Hindlimb muscle (tissue), 1 donor: ENCODE results near the gene PKD1. TPM values are rescaled to one million over a fixed set of nuclear protein-coding genes. Genes with fewer than 3 reads are reported as not detected.

ENCODE experiments used
- DNase-seq: peaks from one replicate; pipeline ENCODE4 v3.0.0-alpha.2; 2013
- polyA plus RNA-seq: library from polyadenylated mRNA; unstranded; fragments of 120-200 nt; gene quantifications from one replicate; pipeline ENCODE4 v1.2.1, GENCODE V29; 2013; ENCODE audit not compliant: insufficient read length

The PKD1 gene
- polyA plus RNA-seq, 1 donor: 181 TPM

DNA sequence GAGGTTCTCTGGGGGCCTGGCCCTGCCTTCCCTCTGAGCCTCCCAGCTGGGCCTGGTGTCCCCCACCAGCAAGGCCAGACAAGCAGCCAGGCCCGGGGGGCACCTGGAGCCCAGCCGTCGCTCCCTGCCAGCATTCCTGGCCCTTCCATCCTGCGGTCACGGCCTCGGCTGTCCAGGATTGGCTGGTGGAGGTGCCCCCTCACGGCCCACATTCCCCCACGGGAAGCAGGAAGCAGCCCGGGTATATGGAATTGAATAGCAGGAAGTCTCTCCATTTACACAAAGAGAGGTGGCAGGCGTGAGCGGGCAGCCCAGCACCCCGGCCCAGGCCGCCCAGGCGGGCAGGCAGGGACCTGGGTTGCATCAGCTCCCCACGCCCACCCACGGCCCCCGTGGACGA is 34.4 kb upstream of the PKD1 start:
- DNase-seq: no peak

DNA sequence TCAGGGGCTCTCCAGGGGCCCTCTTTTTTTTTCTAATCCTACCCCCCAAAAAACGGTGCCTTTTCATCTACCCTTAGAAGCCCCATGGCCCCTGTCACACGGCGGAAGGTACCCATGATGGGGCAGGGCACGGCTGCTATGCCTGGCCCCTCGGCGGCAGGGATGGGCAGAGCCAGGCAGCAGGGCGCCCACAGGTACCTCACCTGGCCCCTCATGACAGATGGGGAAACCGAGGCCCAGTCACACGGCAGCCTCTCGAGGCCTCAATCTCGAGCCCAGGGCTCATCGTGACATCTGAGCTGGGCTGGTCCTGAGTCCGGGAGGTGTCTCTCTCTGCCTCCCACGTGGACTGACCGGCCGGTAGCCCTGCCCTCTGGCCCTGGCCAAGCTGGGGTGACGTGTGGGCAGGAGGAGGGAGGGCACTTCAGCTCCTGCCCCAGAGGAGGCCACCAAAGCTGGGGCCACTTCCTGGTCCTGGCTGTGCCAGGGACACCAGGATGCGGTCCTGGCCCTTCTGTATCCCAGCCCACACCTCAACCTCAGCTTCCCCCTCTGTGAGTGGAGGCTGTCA is 31.5 kb upstream of the PKD1 start:
- no peak for DNase-seq

DNA sequence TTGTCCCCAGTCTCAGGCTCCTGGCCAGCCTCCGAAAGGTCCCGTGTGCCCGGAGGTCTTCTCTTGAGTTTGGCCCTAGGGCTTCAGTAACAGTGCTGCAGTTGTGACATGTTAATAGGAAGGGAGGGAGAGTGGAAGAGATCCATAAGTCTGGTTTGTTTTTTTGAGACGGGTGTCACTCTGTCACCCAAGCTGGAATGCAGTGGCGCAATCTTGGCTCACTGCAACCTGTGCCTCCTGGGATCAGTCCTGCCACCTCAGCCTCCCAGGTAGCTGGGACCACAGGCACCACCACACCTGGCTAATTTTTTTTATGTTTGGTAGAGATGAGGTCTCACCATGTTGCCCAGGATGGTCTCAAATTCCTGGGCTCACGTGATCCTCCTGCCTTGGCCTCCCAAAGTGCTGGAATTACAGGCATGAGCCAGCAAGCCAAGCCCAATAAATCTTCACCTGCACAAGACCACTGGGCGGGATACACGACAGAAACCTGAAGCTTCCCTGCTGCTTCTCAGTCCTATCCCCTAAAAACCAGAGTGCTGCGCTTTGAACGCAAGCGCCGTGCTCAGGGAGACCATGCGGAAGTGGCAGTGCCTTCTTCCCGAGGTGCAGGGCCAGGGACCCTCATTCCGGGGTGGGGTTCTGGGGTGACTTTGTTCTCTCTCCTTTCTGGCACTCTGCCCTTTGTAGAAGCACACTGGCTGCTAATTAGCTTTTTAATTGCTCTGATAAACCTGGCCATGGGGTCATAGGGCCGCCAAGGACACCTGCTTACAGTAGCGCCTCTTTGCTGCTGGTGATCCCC is 30.8 kb upstream of the PKD1 start:
- DNase-seq: no peak

DNA sequence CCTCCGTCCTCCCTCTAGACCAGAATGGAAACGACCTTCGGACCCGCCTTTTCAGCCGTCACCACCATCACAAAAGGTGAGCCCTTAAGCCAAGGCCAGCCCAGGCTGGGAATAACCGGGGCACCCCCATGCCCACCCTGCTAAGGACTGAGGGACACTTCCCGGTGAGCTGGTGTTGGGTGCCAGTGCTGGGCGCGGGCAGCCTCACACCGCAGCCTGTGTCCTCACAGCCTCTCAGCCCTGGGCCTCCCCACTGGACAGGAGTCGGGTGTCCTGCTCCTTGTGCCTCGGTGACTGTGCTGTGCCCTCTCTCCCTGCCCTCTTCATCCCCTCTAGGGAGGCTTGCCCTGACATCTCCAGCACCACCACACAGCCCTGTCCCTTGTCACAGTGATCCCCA is 30.2 kb upstream of the PKD1 start:
- no peak for DNase-seq

DNA sequence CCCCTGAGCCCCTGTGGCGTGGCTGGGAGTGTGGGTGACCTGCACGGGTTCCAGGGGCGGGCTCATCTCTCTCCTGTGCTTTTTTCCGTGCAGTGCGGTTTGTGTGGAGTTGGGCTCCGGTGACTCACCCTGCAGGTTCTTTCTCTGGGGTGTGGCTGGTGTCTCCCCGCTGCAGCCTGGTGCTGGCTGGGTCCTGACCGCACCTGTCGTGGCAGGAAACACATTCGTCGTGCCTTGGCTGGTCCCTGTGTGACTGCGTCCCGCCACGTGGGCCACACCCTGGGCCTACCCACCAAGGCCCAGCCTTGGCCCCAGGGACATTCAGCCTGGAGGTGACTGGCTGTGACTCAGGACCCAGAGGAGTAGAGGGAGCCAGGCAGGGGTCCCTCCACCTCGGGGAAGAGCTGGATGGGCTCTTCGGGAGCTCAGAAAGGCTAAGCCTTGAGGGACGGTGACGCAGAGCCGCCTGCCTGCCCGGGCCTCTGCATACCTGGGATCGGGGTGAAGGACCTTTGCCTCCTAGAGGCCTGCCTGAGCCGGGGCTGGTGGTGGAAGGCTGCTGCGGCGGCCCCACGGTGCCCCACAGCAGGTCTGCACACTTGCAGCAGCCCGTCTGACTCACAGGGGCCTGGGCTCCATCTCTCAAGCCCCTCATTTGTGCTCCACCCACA is 27.6 kb upstream of the PKD1 start:
- no peak for DNase-seq

DNA sequence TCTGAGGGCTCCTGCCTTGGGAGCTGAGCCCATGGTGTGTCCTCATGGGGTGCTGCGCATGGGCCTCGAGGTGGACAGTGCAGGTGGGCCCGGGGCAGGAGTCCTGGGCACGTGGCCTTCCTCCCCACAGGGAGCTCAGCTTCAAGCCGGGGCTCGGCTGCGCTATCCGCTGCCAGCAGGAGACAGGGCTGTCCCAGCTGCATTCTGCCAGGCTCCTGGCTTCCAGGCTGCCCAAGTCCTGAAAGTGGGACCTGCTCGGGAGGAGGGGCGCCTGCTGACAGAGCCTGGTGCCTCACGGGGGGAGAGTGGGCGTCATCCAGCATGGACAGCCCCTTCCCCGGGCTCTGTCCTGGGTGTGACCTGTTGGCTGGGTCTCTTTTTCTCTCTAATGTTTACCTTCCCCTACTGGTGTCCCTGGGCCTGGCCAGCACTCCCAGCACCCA is 27.0 kb upstream of the PKD1 start:
- DNase-seq: no peak

DNA sequence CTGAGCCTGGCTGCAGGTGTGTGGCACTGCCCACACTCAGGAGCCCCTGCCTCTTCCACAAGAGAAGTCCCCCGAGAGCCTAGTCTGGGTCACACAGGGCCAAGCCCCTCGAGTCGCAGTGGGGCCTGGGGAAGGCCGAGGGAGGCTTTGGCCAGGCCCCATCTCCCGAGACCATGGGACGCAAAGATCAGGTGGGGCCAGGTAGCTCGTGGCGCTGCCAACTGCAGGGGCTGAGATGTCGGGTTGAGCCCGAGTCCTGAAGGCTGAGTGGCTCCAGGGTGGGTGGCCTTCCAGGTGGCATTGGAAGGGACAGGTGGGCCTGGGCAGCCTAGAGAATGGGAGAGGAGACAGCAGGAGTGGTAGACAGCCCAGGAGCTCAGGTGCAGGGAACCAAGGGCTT is 26.2 kb upstream of the PKD1 start:
- no peak for DNase-seq

DNA sequence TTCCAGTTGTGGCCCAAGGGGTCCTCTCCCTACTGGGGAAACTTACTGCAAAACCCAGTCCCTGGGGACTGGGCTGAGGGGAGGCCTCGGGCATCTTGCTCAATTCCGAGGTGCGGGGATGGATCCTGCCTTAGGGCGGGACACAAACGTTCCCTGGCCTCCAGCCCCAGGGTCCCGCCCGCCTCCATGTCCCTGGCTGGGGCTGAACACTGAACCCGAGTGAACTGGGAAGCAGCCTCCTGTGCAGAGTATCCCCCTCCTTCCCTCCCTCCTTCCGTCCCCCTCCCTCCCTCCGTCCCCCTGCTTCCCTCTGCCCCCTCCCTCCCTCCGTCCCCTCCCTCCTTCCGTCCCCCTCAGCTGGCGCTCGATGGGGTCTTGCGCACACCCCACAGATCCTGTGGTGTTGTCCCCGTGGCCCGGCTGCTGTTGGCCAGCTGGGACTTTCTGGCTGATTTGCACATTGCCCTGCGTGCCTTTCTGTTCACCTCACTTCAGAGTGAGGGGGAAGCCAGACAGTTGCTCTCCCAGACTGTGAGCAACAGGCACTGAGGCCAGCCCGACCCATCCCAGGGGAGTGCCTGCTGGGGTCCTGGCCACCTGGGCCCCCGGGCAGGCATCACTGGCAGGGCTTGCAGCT is 25.3 kb upstream of the PKD1 start:
- peak; percentile 58 for DNase-seq

DNA sequence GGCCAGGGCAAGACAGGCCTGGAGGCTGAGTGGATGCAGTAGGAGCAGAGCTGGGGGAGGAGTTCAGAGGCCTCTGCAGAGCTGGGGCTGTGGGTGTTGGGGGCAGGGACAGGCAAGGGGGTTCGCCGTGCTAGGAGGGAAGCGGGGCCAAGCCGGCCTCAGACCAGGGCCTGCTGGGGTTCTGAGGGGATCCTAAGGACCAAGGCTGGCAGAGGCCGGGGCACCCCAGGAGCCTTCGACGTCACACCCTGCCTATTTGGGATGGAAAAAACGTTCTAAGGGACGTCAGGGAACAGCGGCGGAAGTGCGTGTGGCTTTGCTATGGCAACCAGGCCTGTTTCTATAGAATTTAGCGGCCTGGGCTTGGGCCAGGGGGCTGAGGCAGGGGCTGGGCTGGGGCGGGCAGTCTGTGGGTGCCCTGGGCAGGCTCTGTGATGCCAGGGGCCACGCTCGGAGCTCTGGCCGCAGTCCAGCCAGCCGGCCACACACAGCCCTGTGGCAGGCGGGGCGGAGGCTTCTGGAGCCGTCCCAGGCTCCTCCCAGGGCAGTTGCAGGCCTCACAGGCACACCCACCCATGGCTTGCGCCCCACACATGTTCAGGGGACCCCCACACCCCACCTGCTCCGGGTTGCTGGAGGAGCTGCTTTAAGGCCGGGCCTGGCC is 23.6 kb upstream of the PKD1 start:
- peak; percentile 87 for DNase-seq

DNA sequence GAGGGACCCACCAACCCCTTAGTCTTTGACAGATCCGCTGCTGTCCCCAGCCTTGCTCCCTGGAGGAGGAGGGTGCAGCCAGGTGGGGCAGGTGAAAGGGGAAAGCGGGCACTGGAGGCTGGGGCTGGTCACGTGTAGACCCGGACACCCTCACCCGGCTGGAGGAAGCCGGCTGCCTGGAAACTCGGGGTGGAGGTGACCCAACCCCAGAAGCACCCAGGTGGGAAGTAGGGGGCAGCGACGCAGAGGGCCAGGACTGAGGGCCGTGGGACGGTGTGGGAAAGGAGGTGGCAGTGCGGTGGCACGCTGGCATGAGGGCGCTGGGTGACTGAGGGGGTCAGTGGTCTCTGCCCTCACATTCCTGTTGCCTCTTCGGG is 22.6 kb upstream of the PKD1 start:
- DNase-seq: no peak

DNA sequence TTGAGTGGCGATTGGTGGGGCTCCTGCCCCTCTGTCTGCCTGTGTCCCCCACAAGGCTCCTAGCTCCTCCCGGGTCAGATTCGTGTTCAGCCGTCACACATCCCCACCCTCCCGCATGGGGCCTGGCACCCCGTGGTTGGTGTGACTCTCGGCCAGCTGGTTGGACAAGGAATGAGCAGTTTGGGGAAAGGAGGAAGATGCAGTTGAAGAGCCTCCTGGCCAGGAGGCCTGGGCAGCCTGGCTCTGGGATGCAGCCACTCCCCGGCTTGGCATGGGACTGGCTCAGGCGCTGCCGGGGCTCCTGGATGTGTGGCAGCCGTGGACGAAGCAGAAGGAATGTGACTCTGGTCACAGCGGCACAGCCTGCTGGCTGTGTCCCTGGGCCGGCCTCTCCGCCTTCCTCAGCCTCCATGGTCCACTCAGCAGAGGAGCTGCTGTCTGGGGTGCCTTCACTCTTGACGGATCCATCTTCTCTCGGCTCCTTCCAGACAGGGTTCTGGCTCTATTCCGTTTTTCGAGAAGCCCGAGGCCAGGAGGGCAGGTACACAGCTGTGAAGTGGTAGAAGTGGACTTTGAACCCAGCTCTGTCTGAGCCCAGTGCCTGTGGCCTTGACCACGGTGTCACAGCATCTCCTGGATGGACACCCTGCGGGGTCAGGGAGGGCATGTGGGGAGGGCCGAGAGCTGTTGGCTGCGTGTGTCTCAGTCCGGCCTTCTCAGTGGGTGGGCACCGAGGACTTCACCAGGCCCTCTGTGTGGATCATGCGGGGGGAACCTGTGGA is 22.0 kb upstream of the PKD1 start:
- no peak for DNase-seq

DNA sequence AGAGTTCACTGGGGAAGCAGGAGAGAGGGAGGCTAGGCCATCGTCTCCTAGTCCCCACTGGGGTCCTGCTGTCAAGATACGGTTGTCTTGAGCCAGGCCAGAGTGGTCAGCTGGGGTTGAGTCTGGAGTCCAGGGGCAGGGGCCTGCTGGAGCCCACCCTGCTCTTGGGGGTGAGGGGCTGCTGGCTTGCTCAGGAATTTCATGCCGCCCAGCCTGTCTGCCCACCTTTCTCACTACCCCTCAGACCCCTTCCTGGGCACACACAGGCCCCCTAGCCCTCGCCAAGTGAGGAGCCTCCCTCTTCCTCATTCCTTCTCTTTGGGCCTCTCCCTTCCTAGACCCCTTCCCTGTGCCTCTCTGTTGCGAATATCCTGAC is 21.1 kb upstream of the PKD1 start:
- DNase-seq: no peak

DNA sequence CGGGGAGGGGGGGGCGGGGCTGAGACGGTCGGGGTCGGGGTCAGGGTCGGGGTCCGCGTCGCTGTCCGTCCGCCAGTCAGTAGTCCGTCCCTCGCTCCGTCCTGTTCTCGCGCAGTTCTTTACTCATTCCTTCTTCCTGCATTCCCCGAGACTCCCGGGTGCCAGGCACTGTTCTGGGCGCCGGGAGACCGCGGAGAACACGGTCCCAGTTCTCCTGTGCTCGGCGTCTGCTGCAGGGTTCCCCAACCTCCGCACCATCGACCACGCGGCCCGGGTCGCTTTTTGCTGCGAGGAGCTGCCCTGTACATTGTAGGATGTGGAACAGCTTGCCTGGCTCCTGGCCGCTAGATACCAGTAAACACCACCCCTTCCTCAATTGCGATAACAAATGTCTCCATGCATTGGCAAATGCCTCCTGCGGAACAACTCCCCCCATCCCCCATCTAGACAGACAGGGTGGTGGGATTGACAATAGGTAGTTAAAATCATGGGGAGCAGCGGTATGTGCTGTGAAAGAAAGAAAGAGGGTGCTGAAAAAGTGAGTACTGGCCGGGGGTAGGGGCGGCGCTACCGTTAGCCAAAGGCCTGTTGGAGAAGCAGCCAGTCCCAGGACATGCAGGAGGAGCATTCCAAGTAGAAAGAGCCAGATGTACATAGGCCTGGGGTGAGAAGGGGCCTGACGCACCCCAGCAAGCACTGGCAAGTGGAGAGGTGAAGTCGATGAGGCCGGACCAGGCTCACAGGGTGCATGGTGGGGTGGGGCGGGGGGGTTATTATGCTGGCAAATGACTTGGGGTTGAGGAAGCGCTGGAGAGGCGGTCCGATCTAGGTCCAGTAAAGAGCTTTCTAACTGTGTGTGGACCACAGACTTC is 20.5 kb upstream of the PKD1 start:
- DNase-seq: peak; percentile 58

DNA sequence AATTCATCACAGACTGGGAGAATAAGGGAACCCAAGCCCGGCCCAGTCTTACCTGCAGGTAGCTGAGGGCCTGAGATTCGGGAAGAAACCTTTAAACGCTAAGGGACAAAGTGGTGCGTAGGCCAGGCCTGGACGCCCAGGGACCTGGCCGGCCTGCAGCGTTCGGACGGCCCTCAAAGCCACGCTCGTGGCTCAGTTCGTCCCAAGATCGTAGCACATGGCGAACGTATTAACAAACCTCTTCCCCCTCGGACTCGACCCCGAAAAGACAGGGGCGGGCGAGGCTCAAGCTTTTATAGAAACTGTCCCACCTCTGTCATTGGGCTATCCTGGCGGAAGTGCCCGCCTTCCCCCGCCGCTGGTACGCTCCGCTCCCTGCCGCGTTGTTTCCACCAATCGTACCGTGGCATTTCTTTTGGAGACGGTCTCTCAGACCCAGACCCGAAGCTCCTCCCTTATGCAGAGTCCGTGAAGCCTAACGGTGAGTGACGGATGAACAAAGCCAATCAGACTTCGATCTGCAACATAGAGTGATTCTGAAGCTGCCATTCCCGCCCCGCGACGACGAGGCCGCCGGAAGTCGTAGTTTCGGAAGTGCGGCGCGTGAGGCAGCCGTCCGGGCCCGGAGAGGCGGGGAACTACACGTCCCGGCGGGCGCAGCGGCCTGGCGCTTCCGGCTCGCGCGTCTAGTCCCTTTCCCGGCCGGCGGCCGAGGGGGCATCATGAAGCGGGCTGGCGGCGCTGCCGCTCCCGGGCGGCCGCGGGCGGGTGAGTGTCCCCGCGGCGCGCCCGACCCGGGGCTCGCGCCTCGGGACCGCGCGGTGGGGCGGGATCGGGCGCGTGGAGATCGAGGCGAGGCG is 19.6 kb upstream of the PKD1 start, which contains the start of gene TRAF7:
TSS of gene TRAF7 (plus strand) at position 692 of the 860 bp plus-strand sequence. CDS start 8,139 bp downstream, outside the sequence.
- peak; percentile 100 for DNase-seq

DNA sequence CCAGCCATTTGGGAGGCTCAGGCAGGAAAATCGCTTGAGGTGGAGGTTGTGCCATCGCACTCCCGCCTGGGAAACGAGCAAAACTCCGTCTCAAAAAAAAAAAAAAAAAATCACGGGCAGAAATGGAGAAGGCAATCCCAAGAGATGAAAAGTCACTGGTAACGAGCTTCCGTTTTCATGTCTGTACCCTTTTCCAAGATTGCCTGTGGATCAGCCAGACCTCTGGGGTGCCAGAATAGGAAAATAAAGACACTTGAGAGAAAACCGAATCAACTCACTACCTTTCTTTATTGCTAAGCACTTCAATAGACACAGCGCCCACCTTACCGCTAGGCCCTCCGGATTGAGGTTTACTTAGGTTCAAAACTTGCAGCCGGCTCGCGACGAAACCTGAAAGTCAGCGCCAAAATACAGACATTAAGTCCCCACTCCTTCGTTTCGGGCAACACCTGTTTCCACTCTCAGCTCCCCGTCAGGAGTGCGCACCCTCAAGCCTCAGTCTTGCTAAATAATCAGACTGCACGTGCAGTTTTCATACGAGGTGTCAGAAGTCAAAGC is 18.9 kb upstream of the PKD1 start:
- no peak for DNase-seq

DNA sequence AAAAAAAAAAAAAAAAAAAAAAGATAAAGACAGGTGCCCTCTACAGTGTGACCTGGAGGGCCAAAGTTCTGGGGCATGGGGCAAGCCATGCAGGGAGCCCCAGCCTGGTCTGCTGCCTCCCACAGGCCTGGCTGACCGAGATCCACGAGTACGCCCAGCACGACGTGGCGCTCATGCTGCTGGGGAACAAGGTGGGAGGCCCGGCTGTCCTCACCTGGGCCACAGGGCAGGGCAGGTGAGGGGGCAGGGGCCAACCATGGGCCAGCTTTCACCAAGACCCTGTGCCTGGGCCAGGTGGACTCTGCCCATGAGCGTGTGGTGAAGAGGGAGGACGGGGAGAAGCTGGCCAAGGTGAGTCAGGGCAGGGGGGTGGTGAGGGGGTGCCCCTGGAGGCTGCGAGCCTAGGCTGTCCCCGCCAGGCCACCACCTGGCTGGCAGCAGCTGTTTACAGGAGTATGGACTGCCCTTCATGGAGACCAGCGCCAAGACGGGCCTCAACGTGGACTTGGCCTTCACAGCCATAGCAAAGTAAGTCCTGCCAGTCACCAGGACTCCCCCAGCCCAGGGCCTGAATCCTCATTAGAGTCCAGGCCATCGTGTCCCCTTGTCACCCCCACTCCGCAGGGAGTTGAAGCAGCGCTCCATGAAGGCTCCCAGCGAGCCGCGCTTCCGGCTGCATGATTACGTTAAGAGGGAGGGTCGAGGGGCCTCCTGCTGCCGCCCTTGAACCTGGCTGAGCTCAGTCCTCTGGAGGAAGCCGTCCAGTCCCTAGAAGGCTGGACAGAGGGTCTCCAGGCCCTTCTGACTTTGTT is 17.2 kb upstream of the PKD1 start:
- DNase-seq: no peak

DNA sequence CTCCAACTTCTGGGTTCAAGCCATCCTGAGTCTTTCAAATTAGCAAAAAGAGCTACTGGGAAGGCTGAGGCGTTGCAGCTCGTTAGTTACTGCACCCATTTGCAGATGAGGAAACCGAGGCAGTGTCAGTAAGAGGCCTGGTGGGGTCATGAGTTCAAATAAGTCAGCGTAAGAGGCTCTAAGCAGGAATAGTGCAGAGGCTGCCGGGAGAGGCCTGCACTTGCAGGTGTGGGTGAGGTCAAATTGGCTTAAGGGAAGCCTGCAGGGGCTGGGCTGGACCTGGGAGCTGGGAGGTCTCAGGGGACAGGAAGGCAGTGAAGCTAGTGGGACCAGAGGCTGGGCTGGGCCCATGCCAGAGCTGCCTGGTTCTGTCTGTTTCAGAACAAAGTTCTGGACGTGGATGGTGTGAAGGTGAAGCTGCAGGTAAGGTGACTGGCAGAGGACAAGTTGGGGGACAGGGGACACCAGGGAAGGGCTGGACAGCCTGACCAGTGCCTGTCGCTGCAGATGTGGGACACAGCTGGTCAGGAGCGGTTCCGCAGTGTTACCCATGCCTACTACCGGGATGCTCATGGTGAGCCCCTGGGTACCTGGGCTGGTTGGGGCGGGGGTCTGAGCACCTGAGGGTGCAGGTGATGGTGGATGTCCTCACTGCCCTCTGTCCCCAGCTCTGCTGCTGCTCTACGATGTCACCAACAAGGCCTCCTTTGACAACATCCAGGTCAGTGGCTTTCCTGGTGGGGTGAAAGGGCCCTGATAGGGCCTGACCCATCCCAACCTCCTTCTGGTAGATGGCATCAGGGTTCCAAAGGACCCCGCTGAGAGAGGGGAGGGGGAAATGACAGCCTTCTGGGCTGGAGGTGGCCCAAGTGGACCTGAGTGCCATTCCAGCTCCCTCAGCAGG is 15.7 kb upstream of the PKD1 start:
- DNase-seq: no peak
